Measurements from ENCODE around the gene DPH3. TPM values are rescaled to one million over a fixed set of nuclear protein-coding genes. Genes with fewer than 3 reads are reported as not detected.

DPH3 gene
- total and polyA plus RNA-seq, 2 of the 8 experiments (the other 6 are each of a cell fraction or from before 2014, with no cell fraction given), result 9.8 to 40.1 TPM

DNA sequence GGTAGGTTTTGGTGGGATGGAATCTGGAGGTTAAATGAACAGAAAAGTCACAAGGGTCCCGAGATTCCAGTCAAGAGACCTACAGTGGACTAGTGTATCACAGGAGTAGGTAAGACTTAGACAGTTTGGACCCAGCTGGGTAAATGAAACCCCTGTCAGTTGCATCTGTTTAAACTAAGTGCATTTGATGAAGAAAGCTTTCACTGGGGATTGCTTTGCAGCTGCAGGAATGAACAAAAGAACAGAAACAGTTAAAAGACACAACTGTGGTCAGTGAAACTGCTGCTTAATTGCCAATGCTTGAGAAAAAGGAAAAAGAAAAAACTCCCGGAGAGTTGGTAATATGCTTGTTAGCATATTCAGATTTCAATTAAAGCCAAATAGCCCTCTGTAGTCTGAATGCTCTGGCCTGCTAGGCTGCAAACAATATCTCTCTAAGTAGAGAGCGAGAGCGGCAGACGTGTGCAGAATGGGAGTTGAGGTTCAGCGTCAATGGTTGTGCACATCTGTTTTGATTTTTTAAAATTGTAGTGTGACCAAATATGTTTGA is 37.4 kb upstream of the DPH3 start (continued):
- TF ChIP-seq FOSL1 (IDR thresholded peaks at IDR 0.05; ENCODE audit: insufficient read depth, low read depth, low read length), result no peak
- TF ChIP-seq TAF7 (optimal IDR thresholded peaks at IDR 0.05; ENCODE audit: borderline replicate concordance, low read depth, low read length), result no peak
- TF ChIP-seq SIN3A (conservative IDR thresholded peaks at IDR 0.05 in 1 of 2, IDR thresholded peaks at IDR 0.05 in 1 of 2; ENCODE audit: low read depth in 1 of 2, low read length in 2 of 2), result peak; percentile 35 to 66; a peak in 2 of 4 replicates
- TF ChIP-seq EP300 (IDR thresholded peaks at IDR 0.05; ENCODE audit: borderline replicate concordance in 1 of 2, low read depth in 2 of 2, low read length in 2 of 2), result peak in 1 of 2 experiments; percentile 65; a peak in 1 of 3 replicates
- TF ChIP-seq CHD1 (IDR thresholded peaks at IDR 0.05; ENCODE audit: low read depth, low read length), result no peak
- no peak for TF ChIP-seq KDM5A (IDR thresholded peaks at IDR 0.05; ENCODE audit: low read length)
- no peak for TF ChIP-seq GTF2F1 (IDR thresholded peaks at IDR 0.05; ENCODE audit: borderline replicate concordance, low read depth, low read length)
- no peak for TF ChIP-seq BACH1 (IDR thresholded peaks at IDR 0.05; ENCODE audit: low read length)
- no peak for TF ChIP-seq NRF1 (IDR thresholded peaks at IDR 0.05; ENCODE audit: low read depth, low read length)
- peak; percentile 58 for TF ChIP-seq SP1 (IDR thresholded peaks at IDR 0.05; ENCODE audit: low read depth, low read length)
- TF ChIP-seq NANOG (IDR thresholded peaks at IDR 0.05; ENCODE audit: insufficient read depth, low read depth, low read length, poor library complexity, severe bottlenecking), result peak; percentile 81
- TF ChIP-seq SIX5 (IDR thresholded peaks at IDR 0.05; ENCODE audit: low read depth, low read length), result no peak
- TF ChIP-seq ZNF274 (IDR thresholded peaks at IDR 0.05; ENCODE audit: borderline replicate concordance, extremely low read depth, low read length), result no peak
- TF ChIP-seq SIRT6 (IDR thresholded peaks at IDR 0.05; ENCODE audit: low read length), result no peak
- no peak for TF ChIP-seq SP4 (IDR thresholded peaks at IDR 0.05; ENCODE audit: low read length)
- no peak for TF ChIP-seq POLR2AphosphoS5 (IDR thresholded peaks at IDR 0.05; ENCODE audit: low read depth, low read length)
- TF ChIP-seq POLR2A (IDR thresholded peaks at IDR 0.05; ENCODE audit: control extremely low read depth in 1 of 2, low read depth in 2 of 2, low read length in 2 of 2), result no peak
- TF ChIP-seq MAFK (IDR thresholded peaks at IDR 0.05; ENCODE audit: low read depth, low read length), result no peak
- TF ChIP-seq, protein P1, sequence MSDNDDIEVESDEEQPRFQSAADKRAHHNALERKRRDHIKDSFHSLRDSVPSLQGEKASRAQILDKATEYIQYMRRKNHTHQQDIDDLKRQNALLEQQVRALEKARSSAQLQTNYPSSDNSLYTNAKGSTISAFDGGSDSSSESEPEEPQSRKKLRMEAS (IDR thresholded peaks at IDR 0.05), result no peak
- TF ChIP-seq SP2 (IDR thresholded peaks at IDR 0.05; ENCODE audit: low read length), result no peak
- no peak for TF ChIP-seq CREB1 (IDR thresholded peaks at IDR 0.05)
- no peak for TF ChIP-seq JUN (IDR thresholded peaks at IDR 0.05; ENCODE audit: low read depth, low read length)
